ENCODE results near the gene EGFR.

Gene EGFR

GRCh38 chr7:55249332-55249731 lies 230.5 kb downstream of the EGFR start:
- H3K27ac ChIP-seq (ENCODE audit: low read length) = no peak overlapping the region
- H3K9ac ChIP-seq (ENCODE audit: low read length) = no peak overlapping the region
- peak overlapping the region; percentile 45; the same call in 1 of the 2 replicates for H2AFZ ChIP-seq (ENCODE audit: low read depth, low read length)
- H3K4me1 ChIP-seq (ENCODE audit: low read length) = peaks cover 8% of the 10 kb centered on the region
- peaks cover 23% of the 10 kb centered on the region for H3K27me3 ChIP-seq (ENCODE audit: low read depth, low read length)
- H3K79me2 ChIP-seq (ENCODE audit: low read length) = no peaks in the 10 kb centered on the region
- TF ChIP-seq EZH2phosphoT487 (IDR thresholded peaks at IDR 0.05; ENCODE audit: low read depth) = no peak
- no peak; the same call in 1 of the 2 replicates for TF ChIP-seq CTCF (IDR thresholded peaks at IDR 0.05; ENCODE audit: low read depth, low read length)
- H3K4me3 ChIP-seq (ENCODE audit: low read length) = no peak overlapping the region
- no peak overlapping the region; the same call in 1 of the 2 replicates for H3K4me2 ChIP-seq (ENCODE audit: low read length)
- H3K36me3 ChIP-seq (replicated peaks; ENCODE audit: low read depth, low read length) = no peaks in the 10 kb centered on the region
- H4K20me1 ChIP-seq (ENCODE audit: insufficient read depth, low read length) = no peaks in the 10 kb centered on the region
- H3K9me3 ChIP-seq (ENCODE audit: insufficient read depth, low read length) = no peaks in the 10 kb centered on the region

GRCh38 chr7:55250313-55250712 lies 231.5 kb downstream of the EGFR start:
- TF ChIP-seq CTCF (IDR thresholded peaks at IDR 0.05; ENCODE audit: low read depth, low read length) = peak; percentile 43
- TF ChIP-seq EZH2phosphoT487 (IDR thresholded peaks at IDR 0.05; ENCODE audit: low read depth) = no peak
- H3K27me3 ChIP-seq (ENCODE audit: low read depth, low read length) = peaks cover 25% of the 10 kb centered on the region

GRCh38 chr7:55251313-55251712 lies 232.5 kb downstream of the EGFR start:
- H3K79me2 ChIP-seq (ENCODE audit: low read length) = no peaks in the 10 kb centered on the region
- H3K36me3 ChIP-seq (replicated peaks; ENCODE audit: low read depth, low read length) = no peaks in the 10 kb centered on the region
- H2AFZ ChIP-seq (ENCODE audit: low read depth, low read length) = no peak overlapping the region
- no peak overlapping the region for H3K4me2 ChIP-seq (ENCODE audit: low read length)
- TF ChIP-seq EZH2phosphoT487 (IDR thresholded peaks at IDR 0.05; ENCODE audit: low read depth) = no peak
- H3K27ac ChIP-seq (ENCODE audit: low read length) = no peak overlapping the region
- no peaks in the 10 kb centered on the region for H4K20me1 ChIP-seq (ENCODE audit: insufficient read depth, low read length)
- no peak overlapping the region for H3K9ac ChIP-seq (ENCODE audit: low read length)
- peaks cover 28% of the 10 kb centered on the region for H3K27me3 ChIP-seq (ENCODE audit: low read depth, low read length)
- no peak overlapping the region for H3K4me3 ChIP-seq (ENCODE audit: low read length)
- peaks cover 15% of the 10 kb centered on the region for H3K4me1 ChIP-seq (ENCODE audit: low read length)
- no peaks in the 10 kb centered on the region for H3K9me3 ChIP-seq (ENCODE audit: insufficient read depth, low read length)

More at GRCh38 chr7:55250313-55250712, 231.5 kb downstream of the EGFR start:
- Histone ChIP-seq H3K36me3 (replicated peaks; ENCODE audit: low read depth, low read length) (no peaks in the 10 kb centered on the region), H3K9ac (ENCODE audit: low read length) (no peak overlapping the region), H2AFZ (ENCODE audit: low read depth, low read length) (no peak overlapping the region), H3K4me1 (ENCODE audit: low read length) (peaks cover 12% of the 10 kb centered on the region), H3K4me2 (ENCODE audit: low read length) (no peak overlapping the region), H4K20me1 (ENCODE audit: insufficient read depth, low read length) (no peaks in the 10 kb centered on the region), H3K9me3 (ENCODE audit: insufficient read depth, low read length) (no peaks in the 10 kb centered on the region), H3K27ac (ENCODE audit: low read length) (no peak overlapping the region), H3K79me2 (ENCODE audit: low read length) (no peaks in the 10 kb centered on the region), H3K4me3 (ENCODE audit: low read length) (no peak overlapping the region)

- H3K27me3 ChIP-seq (ENCODE audit: low read depth, low read length) = peaks cover 34% of the 10 kb centered on the region
Measured at GRCh38 chr7:55251911-55252310, 233.1 kb downstream of the EGFR start.

More at GRCh38 chr7:55251911-55252310, 233.1 kb downstream of the EGFR start:
- peaks cover 15% of the 10 kb centered on the region for H3K4me1 ChIP-seq (ENCODE audit: low read length)
- no peaks in the 10 kb centered on the region for H3K36me3 ChIP-seq (replicated peaks; ENCODE audit: low read depth, low read length)
- no peaks in the 10 kb centered on the region for H3K9me3 ChIP-seq (ENCODE audit: insufficient read depth, low read length)
- no peak overlapping the region for H3K4me2 ChIP-seq (ENCODE audit: low read length)
- no peak overlapping the region for H3K27ac ChIP-seq (ENCODE audit: low read length)
- no peak overlapping the region for H3K9ac ChIP-seq (ENCODE audit: low read length)
- H2AFZ ChIP-seq (ENCODE audit: low read depth, low read length) = no peak overlapping the region
- H3K4me3 ChIP-seq (ENCODE audit: low read length) = no peak overlapping the region
- TF ChIP-seq CTCF (IDR thresholded peaks at IDR 0.05; ENCODE audit: low read depth, low read length) = no peak
- no peak for TF ChIP-seq EZH2phosphoT487 (IDR thresholded peaks at IDR 0.05; ENCODE audit: low read depth)
- H3K79me2 ChIP-seq (ENCODE audit: low read length) = no peaks in the 10 kb centered on the region
- H4K20me1 ChIP-seq (ENCODE audit: insufficient read depth, low read length) = no peaks in the 10 kb centered on the region
